Left kidney (tissue), 2 donors: Measurements from ENCODE around the gene KCNG1. TPM values are rescaled to one million over a fixed set of nuclear protein-coding genes. Genes with fewer than 3 reads are reported as not detected.
"Not testable (repeated sequence)": the region's sequence is repeated elsewhere in the genome, so short reads cannot be mapped to it uniquely, and the experiment has no call there.

Experiments
- DNase-seq: peaks from one replicate; pipeline ENCODE4 v3.0.0-alpha.2; 2013
- polyA plus RNA-seq: library from polyadenylated mRNA; unstranded; fragments of 120-200 nt; gene quantifications from one replicate; pipeline ENCODE4 v1.2.1, GENCODE V29; 2013; ENCODE audit not compliant: insufficient read length

Gene KCNG1
- polyA plus RNA-seq, 1 donor: 4.3 TPM

- no peak for DNase-seq
These were observed 31.8 kb downstream of the KCNG1 start for GRCh38 chr20:50991076-50991475.

GRCh38 chr20:50987493-50988210 is 35.3 kb downstream of the KCNG1 start:
- peak; percentile 88 for DNase-seq

DNA sequence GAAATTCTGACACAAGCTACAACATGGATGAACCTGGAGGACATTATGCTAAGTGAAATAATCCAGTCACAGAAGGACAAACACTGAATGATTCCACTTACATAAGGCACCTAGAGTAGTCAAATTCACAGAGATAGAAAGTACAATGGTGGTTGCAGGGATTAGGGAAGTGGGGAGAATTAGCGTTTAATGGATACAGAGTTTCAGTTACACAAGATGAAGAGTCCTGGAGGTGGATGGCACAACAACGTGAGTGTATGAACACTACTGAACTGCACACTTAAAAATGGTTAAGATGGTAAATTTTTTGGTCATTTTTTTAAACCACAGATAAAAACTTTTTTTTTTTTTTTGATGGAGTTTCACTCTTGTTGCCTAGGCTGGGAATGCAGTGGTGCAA is 39.6 kb downstream of the KCNG1 start:
- no peak for DNase-seq

DNA sequence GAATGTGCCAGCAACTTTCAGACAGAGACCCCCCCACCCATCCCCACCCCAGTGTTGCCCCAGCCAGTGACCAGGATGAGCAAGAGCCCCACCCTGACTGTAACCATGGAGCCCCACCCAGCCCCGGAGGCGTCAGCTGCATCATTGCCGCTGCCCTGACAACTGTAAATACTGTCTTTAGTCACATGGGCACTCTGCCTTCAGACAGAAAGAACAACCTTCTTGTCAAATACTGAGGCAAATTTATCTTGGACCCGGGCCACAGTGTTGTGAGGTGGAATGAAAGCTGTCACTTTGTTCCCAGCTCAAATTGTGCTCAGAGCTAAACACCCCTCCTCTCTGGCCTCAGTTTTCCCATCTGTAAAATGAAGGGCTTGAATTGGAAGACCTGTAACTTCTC is 40.5 kb downstream of the KCNG1 start:
- no peak for DNase-seq

GRCh38 chr20:50981714-50982048 is 41.2 kb downstream of the KCNG1 start:
- no peak for DNase-seq

GRCh38 chr20:50980851-50981713 is 41.8 kb downstream of the KCNG1 start:
- peak; percentile 65 for DNase-seq

DNA sequence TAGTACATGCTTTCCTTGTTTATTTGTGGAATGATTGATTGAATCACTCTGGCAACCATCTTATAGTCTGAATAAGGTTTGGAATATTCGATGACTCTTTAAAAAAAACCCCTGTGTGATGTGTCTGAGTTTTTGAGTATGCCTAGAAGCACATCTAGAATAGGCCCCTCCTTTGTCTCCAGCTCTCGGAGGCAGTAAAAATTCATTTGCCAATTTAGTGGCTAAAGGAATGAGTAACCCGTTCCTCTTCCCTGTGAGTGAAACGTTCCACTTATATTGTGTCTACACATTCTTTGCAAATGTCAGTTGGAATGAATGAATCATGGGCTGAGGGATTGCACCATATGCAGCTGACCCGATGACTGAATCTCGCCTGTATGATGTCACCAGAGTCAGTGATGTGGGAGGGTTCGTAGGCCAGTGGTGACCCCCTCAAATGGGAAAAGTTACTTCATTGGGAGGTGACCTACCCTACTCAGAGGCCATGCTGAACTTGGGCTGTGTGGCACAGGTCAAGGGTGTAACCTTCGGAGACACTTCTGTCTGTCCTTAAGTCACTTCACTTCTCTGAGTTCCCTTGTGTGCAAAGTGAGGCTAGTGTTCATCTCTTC is 42.7 kb downstream of the KCNG1 start:
- no peak for DNase-seq

DNA sequence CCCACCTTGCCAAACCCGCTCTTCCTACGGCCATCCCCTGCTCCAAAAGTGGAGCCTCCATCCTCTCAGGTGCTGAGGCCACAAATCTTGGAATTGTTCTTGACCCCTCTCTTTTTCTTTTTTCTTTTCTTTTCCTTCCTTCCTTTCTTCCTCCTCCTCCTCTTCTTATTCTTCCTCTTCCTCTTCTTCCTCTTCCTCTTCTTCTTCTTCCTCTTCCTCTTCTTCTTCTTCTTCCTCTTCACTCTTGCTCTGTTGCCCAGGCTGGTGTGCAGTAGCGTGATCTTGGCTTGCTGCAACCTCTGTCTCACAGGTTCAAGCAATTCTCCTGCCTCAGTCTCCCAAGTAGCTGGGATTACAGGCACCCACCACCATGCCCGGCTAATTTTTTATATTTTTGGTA is 44.4 kb downstream of the KCNG1 start:
- DNase-seq: not testable (repeated sequence)

- DNase-seq: no peak
These were observed 45.6 kb downstream of the KCNG1 start for GRCh38 chr20:50977066-50978021.

GRCh38 chr20:50975701-50976330 is 47.1 kb downstream of the KCNG1 start:
- no peak for DNase-seq

DNA sequence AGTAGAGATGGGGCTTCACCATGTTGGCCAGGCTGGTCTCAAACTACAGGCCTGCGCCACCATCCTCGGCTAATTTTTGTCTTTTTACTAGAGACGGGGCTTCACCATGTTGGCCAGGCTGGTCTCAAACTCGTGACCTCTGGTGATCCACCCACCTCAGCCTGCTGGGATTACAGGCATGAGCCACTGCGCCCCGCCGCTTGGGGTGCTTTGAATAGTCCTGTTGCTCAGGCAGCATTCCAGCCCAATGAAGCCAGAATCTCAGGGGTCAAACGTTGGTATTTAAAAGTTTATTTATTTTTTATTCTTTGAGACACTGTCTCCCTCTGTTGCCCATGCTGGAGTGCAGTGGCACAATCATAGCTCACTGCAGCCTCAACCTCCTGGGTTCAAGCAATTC is 53.0 kb downstream of the KCNG1 start:
- no peak for DNase-seq

DNA sequence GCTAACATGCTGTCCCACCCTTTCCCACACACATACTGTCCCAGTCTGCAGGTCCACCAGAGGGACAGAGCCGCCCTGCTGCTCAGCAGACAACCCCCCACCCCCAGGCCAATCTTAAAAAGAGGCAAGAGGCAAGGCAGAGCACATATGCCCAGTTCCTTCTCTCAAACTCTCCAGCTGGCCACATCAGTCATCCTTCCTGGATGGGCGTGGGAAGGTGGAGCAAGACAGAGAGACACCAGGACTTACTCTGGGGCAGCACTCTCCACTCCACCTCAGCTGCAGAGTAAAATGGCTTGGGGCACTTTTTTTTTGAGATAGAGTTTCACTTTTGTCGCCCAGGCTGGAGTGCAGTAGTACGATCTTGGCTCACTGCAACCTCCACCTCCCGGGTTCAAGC is 53.5 kb downstream of the KCNG1 start:
- DNase-seq: no peak

DNA sequence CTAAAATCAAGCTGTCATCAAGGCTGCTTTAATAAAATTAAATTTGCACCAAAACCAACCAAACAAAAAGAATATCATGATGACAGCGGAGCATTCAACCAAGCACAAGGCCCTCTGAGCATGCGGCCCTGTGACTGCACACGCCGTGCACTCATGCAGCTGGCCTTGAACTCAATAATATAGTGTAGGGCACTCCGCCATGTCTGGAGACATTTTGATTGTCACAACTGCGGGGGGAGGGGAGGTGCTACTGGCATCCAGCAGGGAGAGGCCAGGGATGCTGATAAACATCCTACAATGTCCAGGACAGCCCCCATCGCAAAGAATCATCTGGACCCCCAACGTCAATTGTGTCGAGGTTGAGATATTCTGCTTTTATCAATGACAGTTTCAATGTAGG is 54.6 kb downstream of the KCNG1 start:
- no peak for DNase-seq

- peak; percentile 54 for DNase-seq
These were observed 55.3 kb downstream of the KCNG1 start for GRCh38 chr20:50967586-50967985.

GRCh38 chr20:50959543-50960126 is 63.3 kb downstream of the KCNG1 start:
- DNase-seq: no peak

DNA sequence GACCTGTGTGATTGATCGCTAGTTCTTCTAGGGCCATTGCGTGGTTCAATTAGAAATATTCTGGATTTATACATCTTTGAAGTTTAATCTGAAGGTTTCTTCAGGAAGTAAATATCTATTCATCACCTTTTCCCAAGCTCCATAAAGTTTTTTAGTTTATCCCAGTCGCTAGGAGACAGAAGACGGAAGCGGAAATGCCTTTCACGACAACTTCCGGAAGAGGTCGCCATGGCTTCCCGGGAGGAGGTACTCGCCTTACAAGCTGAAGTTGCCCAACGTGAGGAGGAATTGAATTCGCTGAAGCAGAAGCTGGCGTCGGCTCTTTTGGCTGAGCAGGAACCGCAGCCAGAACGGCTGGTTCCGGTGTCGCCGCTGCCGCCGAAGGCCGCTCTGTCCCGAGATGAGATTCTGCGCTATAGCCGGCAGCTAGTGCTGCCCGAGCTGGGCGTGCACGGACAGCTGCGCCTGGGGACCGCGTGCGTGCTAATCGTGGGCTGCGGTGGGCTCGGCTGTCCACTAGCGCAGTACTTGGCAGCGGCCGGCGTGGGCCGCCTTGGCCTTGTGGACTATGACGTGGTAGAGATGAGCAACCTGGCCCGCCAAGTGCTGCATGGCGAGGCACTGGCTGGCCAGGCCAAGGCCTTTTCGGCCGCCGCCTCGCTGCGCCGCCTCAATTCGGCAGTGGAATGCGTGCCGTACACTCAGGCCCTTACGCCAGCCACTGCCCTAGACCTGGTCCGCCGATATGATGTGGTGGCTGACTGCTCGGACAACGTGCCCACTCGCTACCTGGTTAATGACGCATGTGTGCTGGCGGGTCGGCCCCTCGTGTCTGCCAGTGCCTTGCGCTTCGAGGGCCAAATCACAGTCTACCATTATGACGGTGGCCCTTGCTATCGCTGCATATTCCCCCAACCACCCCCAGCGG is 64.0 kb downstream of the KCNG1 start, which contains the start of gene MOCS3:
Gene MOCS3 (plus strand): TSS at position 204 of the 928 bp plus-strand sequence. CDS start 25 bp downstream, at position 229.
- DNase-seq: peak; percentile 94

DNA sequence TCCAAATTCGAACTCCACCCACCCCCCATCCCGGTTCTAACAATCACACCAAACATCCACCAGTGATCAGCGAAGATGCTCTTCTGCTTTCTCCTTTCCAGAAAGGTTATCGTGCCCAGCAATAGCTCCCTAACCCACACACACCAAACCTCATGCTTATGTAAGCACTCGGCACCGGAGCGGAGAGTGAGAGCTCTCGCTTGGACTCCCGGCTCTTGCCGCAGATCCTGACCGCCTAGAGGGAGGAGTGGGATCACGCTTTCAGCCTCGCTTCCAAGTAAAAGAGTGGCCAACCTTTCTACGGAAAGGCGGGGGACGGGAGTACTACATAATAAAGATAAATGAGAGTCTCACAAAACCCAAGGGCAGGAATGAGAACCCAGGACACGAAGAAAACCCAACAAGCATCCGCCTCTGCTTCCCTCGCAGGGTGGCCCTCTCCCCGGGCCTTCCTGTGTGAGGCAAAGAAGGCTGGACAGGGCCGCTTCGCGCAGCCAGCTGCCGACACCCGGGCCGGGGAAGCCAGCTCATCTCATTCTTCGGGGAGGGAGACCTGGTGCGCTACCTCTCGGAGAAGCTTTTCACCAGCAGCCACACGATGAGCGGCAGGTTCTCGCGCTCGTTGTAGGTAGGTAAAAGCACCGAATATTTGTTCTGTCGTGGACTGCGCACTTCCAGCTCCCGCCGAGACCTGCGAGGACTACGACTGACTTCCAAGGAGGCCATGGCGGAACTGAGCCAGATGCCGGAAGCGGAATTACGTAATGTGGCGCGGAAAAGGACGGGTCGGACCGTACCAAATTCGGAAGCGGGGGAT is 64.9 kb downstream of the KCNG1 start, which contains the start of gene DPM1:
Gene DPM1 (minus strand): TSS at position 735 of the 817 bp plus-strand sequence. CDS start 9 bp downstream, at position 726.
- no peak for DNase-seq

GRCh38 chr20:50957276-50957675 is 65.6 kb downstream of the KCNG1 start:
- DNase-seq: no peak

GRCh38 chr20:50953821-50954220 is 69.1 kb downstream of the KCNG1 start:
- DNase-seq: no peak
